GM18909 (cell line): ENCODE results near the gene USO1.

Experiments
- ATAC-seq: cut with Tn5 transposase; IDR thresholded peaks from one replicate; pipeline ENCODE4 v1.9.1; 2021; ENCODE audit warnings: mild to moderate bottlenecking; ENCODE audit not compliant: unreplicated experiment, poor library complexity

The USO1 gene

GRCh38 chr4:75834095-75834771 is 109.9 kb downstream of the USO1 start:
- no peak for ATAC-seq

GRCh38 chr4:75834772-75835154 is 110.4 kb downstream of the USO1 start:
- ATAC-seq: no peak

GRCh38 chr4:75841641-75842520 is 117.5 kb downstream of the USO1 start:
- ATAC-seq: no peak

GRCh38 chr4:75843596-75843995 is 119.2 kb downstream of the USO1 start:
- no peak for ATAC-seq

GRCh38 chr4:75844151-75844662 is 119.8 kb downstream of the USO1 start:
- ATAC-seq: no peak

GRCh38 chr4:75845992-75846391 is 121.6 kb downstream of the USO1 start:
- ATAC-seq: no peak

GRCh38 chr4:75848171-75848760 is 123.9 kb downstream of the USO1 start:
- peak; percentile 79 for ATAC-seq

GRCh38 chr4:75848891-75849290 is 124.5 kb downstream of the USO1 start:
- no peak for ATAC-seq

GRCh38 chr4:75849461-75849860 is 125.1 kb downstream of the USO1 start:
- ATAC-seq: no peak

- no peak for ATAC-seq
These were observed 134.3 kb downstream of the USO1 start for GRCh38 chr4:75858721-75859120.

- ATAC-seq: no peak
These were observed 136.2 kb downstream of the USO1 start for GRCh38 chr4:75860606-75861005.
